RPMI8226 (cell line): ENCODE results near the gene IDH2.

Source experiments
- DNase-seq: peaks from one replicate; pipeline ENCODE4 v3.0.0-alpha.2; 2015

The IDH2 gene

DNA sequence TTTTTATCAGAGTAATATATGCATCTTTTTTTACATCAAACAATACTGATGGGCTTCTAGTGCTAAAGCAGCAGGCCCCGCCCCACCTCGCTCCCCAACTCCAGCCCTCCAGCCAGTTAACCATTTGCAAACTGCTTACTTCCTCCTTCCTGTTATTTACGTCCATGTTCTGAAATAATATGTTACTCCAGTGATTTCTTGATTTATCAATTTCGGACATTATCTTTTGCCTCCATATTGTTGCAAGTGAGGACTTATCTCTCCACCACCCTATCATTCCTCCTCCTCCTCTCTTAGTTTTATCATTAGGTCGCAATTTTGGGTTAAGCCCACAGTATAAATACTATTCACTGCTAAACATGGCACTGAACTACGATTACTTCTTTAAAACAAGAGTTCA lies 61.6 kb downstream of the IDH2 start:
- no peak for DNase-seq

GRCh38 chr15:90039996-90040395 lies 62.3 kb downstream of the IDH2 start:
- DNase-seq, result no peak

DNA sequence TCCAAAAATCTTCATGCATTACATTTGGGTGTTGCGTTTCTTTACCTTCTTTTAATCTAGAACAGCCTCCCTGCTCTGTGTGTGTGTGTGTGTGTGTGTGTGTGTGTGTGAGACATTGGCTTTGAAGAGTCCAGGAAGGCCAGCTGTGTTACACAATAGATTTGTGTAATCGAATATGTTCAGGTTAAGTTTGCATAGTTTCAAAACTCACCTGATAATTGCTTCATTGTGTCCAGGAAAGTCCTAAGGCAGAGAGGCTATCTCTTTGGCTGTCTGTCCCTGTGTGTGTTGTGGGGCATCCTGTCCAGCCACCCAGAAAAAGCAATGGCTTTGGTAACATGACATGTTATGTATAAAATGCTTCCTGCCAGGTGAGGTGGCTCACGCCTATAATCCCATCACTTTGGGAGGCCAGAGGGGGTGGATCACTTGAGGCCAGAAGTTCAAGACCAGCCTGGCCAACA lies 63.6 kb downstream of the IDH2 start:
- DNase-seq, result no peak

DNA sequence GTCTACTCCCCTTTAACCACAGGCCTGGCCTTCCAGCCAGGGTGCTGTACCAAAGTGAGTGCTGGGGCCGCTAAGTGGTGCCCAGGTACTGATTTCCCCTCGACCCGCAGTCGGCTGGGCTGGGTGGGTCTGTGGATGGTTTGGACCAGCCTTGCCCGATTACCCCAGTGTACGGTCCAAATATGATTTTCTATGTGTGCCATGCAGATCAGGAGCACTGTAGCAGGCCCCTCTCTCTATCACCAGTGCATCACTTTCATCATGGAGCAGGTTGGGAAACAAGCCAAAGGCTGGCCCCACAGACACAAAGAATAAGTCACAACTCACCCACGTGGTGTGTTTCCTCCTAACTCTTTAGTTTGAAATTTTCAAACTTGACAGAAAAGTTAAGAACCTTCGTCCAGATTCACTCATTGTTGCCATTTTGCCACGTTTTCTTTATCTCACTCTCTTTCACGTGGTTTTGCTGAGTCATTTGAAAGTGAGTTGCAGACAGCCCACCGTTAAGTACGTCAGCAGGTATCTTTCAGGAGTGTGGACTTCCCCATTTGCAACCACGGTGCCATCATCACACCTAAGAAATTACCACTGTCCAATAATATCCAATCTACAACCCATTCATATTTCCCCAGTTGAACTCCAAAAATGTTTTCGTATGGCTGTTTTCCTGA lies 64.2 kb downstream of the IDH2 start:
- peak; percentile 45 for DNase-seq

DNA sequence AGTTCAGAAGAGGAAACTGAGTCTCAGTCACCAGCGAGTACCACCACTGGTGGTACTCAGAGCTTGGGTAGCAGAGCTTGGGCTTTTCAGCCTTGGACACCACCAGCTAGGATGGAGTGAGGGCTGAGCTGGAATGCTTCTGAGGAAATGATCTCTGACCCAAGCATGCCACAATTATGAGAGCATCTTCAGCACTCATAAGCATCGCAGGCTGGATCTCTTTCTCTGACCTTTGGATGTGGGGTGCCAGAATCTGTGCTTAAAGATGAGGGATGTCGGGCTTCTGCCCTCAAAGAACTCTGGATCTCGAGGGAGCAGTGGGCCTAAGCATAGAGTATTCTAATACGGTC lies 64.8 kb downstream of the IDH2 start:
- DNase-seq, result no peak

DNA sequence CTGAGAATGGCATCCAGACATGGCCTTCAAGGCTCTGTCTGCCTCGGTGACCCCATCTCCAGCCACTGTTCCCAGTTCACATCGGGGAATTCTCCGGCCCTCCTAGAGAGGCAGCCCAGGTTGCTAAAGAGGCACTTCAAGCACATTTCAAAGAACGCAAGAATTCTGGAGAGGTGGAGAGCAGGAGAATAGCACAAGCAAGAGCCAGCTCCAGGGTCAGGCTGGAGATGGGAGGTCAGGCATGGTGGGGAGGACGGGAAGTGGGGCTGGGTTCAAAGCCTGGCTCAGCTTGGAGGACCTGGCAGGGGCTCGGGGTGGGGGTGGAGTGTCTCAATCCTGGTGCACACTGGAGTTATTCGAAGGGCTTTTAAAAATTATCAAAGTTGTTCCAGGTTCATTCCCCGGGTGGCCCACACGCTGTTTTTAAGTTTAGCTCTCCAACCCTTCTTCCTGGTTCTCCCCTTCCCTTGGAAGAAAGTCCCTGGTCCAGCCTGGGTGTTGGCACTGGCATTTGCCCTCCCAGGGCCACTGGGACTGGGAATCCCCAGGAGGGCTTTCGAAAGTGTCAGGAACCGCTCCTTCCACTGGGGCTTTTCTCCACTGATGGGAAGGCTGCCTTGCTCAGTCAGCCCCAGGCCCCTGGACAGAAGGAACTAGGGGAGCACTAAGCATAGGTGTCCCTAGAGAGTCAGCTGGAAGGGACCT lies 65.3 kb downstream of the IDH2 start:
- no peak for DNase-seq

- DNase-seq, result no peak
Measured at GRCh38 chr15:90036343-90036742, 65.9 kb downstream of the IDH2 start.

GRCh38 chr15:90035840-90036230 lies 66.4 kb downstream of the IDH2 start:
- DNase-seq, result no peak

DNA sequence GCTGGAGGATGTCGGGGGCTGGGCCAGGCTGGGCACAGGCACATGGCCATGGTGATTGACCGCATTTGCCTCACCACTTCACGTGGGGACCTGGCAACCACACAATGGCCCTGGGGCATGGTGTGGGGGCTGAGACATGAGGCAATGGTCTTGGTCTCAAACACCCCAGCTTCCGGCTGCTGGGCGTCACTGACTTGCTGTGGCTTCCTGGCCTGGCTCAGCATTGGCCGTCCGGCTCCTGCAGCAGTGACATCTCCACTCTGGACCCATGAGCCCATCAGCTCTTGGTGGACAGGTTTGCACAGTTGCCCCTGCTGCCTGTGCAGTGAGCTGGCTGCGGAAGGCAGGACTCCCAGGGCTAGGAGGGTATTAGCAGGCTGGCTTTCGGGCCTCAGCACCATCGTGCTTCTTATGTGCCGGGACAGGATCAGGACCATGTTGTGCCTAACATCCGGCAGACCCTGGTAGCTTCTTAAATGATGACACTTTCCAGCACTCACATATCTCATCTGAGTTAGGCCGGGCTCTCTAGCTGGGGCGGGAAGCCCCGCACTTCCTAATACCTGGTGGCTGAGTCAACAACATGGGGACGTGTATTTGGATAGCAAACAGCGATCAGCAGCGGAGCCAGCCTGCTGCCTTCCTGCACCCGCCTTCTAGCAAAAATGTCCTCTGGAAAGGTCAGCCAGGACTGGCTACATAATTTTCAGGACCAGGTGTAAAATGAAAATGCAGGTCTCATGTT lies 67.0 kb downstream of the IDH2 start:
- no peak for DNase-seq

GRCh38 chr15:90033448-90033847 lies 68.8 kb downstream of the IDH2 start:
- no peak for DNase-seq
